Subcutaneous adipose tissue (tissue), 4 donors: ENCODE results near the gene CCDC126. TPM values are rescaled to one million over a fixed set of nuclear protein-coding genes. Genes with fewer than 3 reads are reported as not detected.

Source experiments
- CTCF ChIP-seq: fragments of 450-650 bp; IDR thresholded peaks from one replicate; pipeline ENCODE4 v1.5.1; 2016; ENCODE audit warnings: low read depth, mild to moderate bottlenecking, control low read depth, antibody characterized with exemption, moderate library complexity
- total RNA-seq, 4 donors: library from RNA; depleted of rRNA; stranded (reverse); fragments of >200 nt; gene quantifications; one replicate each; pipeline ENCODE4 v1.1.0, GENCODE V29; 2016

CCDC126 gene
- total RNA-seq, 4 donors from 2014 or later: 14.3 to 22.2 (median 19.3) TPM

GRCh38 chr7:23662984-23663313, 65.8 kb downstream of the CCDC126 start:
- no peak for TF ChIP-seq CTCF

DNA sequence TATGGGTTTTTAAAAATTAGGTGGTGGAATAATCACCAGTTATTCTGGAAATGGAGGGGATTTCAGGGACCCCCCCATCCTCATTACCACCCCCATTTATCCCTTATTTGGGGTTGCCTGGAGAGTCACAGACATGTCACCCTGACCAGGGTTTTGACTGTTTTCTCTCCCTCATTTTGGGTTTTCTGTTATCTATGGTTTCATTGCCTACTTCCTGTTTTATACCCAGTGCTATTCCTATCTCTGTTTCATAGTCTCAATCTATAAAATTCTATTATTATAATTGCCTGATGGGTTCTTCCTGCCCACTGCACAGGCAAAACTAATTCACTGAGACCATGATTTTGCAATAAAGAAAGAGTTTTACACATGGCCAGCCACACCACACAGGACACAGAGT, 66.9 kb downstream of the CCDC126 start:
- no peak for TF ChIP-seq CTCF

- TF ChIP-seq CTCF: no peak
These were observed 74.9 kb downstream of the CCDC126 start for GRCh38 chr7:23672033-23672432.

- no peak for TF ChIP-seq CTCF
These were observed 82.8 kb downstream of the CCDC126 start, which contains the start of gene FAM221A for GRCh38 chr7:23679898-23680413. FAM221A (plus strand) TSS chr7:23680199; CDS start chr7:23680219, 20 bp downstream.

DNA sequence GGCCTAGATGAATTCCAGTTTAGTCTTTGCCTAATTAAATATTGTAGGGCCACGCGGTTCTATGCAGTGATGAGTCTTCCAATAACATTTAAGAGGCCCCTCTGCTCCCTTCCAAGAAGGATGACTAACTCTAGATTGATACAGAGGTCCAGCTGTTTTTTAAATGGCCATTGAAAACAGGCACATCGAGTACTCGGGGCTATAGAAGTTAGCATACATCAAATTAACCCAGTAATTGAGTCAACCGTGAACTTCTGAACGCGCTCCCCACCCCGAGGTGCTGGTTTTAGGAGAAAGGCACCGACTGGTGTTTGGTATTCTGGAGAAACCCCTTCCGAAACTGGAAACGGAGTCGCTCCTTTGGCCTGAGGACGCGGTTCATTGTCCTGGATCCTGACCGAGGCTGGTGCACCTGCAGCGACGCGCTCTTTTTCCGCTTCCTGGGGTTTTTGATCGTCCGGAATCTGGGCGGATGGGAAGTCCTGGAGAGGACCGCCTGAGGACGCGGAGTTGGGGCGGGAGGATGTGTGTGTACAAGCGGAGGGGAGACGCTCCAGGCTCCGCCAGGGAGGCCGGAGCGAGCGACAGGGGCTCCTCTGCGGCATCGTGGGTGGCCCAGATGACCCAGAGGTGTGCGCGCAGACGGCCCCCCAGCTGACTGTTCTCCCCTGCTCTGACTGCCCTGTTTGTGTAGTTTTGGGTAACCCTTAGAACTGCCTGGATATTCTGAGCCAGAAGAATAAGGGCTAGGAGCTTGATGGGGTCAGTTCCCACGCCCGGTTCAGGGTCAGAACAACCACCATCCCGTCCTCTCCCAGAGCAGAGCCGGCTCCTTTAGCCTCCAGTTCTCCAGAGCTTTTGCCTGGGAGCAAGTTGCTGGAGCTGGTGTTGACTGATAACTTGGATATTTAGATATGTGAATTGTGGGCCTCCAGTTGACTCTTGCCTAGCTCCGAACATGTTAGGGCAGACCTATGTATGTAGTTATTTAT, 83.5 kb downstream of the CCDC126 start:
- no peak for TF ChIP-seq CTCF

GRCh38 chr7:23685731-23686130, 88.5 kb downstream of the CCDC126 start:
- no peak for TF ChIP-seq CTCF

- TF ChIP-seq CTCF: no peak
These were observed 89.8 kb downstream of the CCDC126 start for GRCh38 chr7:23687011-23687410.
